CD14-positive monocyte (primary cell): ENCODE measurements around the gene RERE. TPM values are rescaled to one million over a fixed set of nuclear protein-coding genes. Genes with fewer than 3 reads are reported as not detected.

Experiments used
- DNase-seq, 3 donors: peaks; one replicate each; pipeline ENCODE4 v3.0.0-alpha.2; 2011 to 2022
- H2AFZ ChIP-seq: 2 replicates; pipeline ENCODE4 v1.6.0; 2012; ENCODE audit warnings: mild to moderate bottlenecking, low read depth, low read length, inconsistent platforms; ENCODE audit not compliant: insufficient read depth, poor library complexity, severe bottlenecking
- H3K27ac ChIP-seq, 2 donors: 1 replicate in 1 of 2; 2 replicates in 1 of 2; pipeline ENCODE4 v1.5.1; 2012 to 2013; ENCODE audit warnings: low read length in 2 of 2, control low read depth in 1 of 2, inconsistent platforms in 1 of 2, low read depth in 1 of 2, mild to moderate bottlenecking in 1 of 2
- H3K27me3 ChIP-seq, 2 donors: one replicate each; pipeline versions ENCODE4 v1.6.0 to v1.6.1; 2011 to 2013; ENCODE audit warnings: low read length in 2 of 2; ENCODE audit not compliant: control insufficient read depth in 2 of 2, insufficient read depth in 2 of 2
- H3K36me3 ChIP-seq, 2 donors: replicated peaks in 1 of 2; 1 replicate in 1 of 2; 2 replicates in 1 of 2; pipeline versions ENCODE4 v1.5.1 to v1.6.1; 2012 to 2013; ENCODE audit warnings: low read length in 2 of 2, control low read depth in 1 of 2, inconsistent platforms in 1 of 2, mild to moderate bottlenecking in 1 of 2; ENCODE audit not compliant: insufficient read depth in 2 of 2, control insufficient read depth in 1 of 2
- H3K4me1 ChIP-seq, 2 donors: 1 replicate in 1 of 2; 2 replicates in 1 of 2; pipeline versions ENCODE4 v1.5.1 to v1.6.1; 2012 to 2013; ENCODE audit warnings: low read length in 2 of 2, control low read depth in 1 of 2, inconsistent platforms in 1 of 2, mild to moderate bottlenecking in 1 of 2, moderate library complexity in 1 of 2; ENCODE audit not compliant: insufficient read depth in 2 of 2, control insufficient read depth in 1 of 2
- H3K4me2 ChIP-seq: replicated peaks from 2 replicates; pipeline ENCODE3; 2012; ENCODE audit warnings: low read length, moderate library complexity, mild to moderate bottlenecking; ENCODE audit not compliant: poor library complexity, severe bottlenecking; ENCODE audit errors: extremely low read depth
- H3K4me3 ChIP-seq, 3 experiments: fragments of 200-600 bp in 1 of 3; sonication (generic) in 1 of 3; replicated peaks in 1 of 3; 1 replicate in 2 of 3; 2 replicates in 1 of 3; pipeline ENCODE4 v1.5.1; 2011 to 2013; ENCODE audit warnings: low read length in 3 of 3, mild to moderate bottlenecking in 3 of 3, control low read depth in 2 of 3, low read depth in 2 of 3, inconsistent platforms in 1 of 3, moderate library complexity in 1 of 3
- H3K79me2 ChIP-seq: 2 replicates; pipeline ENCODE4 v1.6.0; 2012; ENCODE audit warnings: mild to moderate bottlenecking, control low read depth, inconsistent platforms, low read length, moderate library complexity; ENCODE audit not compliant: insufficient read depth
- H3K9ac ChIP-seq: 2 replicates; pipeline ENCODE4 v1.6.0; 2017; ENCODE audit warnings: low read length, mild to moderate bottlenecking; ENCODE audit not compliant: insufficient read depth, poor library complexity, severe bottlenecking
- H3K9me3 ChIP-seq, 2 donors: replicated peaks in 1 of 2; 1 replicate in 1 of 2; 2 replicates in 1 of 2; pipeline versions ENCODE4 v1.5.1 to v1.6.1; 2012 to 2013; ENCODE audit warnings: low read length in 2 of 2, control low read depth in 1 of 2; ENCODE audit not compliant: control insufficient read depth in 1 of 2, insufficient read depth in 1 of 2
- H4K20me1 ChIP-seq: 2 replicates; pipeline ENCODE4 v1.6.0; 2012; ENCODE audit warnings: mild to moderate bottlenecking, low read length, control low read depth, moderate library complexity; ENCODE audit not compliant: insufficient read depth
- H3K27ac Mint-ChIP-seq, 7 donors: one replicate each; pipeline ENCODE4 v1.8.0; 2020; ENCODE audit warnings: mild to moderate bottlenecking in 7 of 7, mixed read lengths in 7 of 7, moderate library complexity in 6 of 7, inconsistent platforms in 2 of 7
- H3K27me3 Mint-ChIP-seq, 3 donors: one replicate each; pipeline ENCODE4 v1.8.0; 2021 to 2022; ENCODE audit warnings: low read depth in 3 of 3, mild to moderate bottlenecking in 3 of 3, mixed read lengths in 3 of 3, moderate library complexity in 3 of 3, inconsistent platforms in 1 of 3
- H3K36me3 Mint-ChIP-seq, 2 donors: one replicate each; pipeline ENCODE4 v1.8.0; 2020; ENCODE audit warnings: mixed read lengths in 2 of 2, inconsistent platforms in 1 of 2, mild to moderate bottlenecking in 1 of 2
- H3K4me1 Mint-ChIP-seq: one replicate; pipeline ENCODE4 v1.8.0; 2020; ENCODE audit warnings: mild to moderate bottlenecking, mixed read lengths
- H3K4me3 Mint-ChIP-seq, 2 donors: one replicate each; pipeline ENCODE4 v1.8.0; 2020; ENCODE audit warnings: mild to moderate bottlenecking in 2 of 2, mixed read lengths in 2 of 2, moderate library complexity in 1 of 2
- H3K9me3 Mint-ChIP-seq, 7 donors: one replicate each; pipeline ENCODE4 v1.8.0; 2020 to 2022; ENCODE audit warnings: mixed read lengths in 7 of 7, mild to moderate bottlenecking in 6 of 7, moderate library complexity in 6 of 7, inconsistent platforms in 2 of 7
- WGBS: methylation state at CpG from one replicate; pipeline ENCODE4 v1.1.5; 2013; ENCODE audit warnings: missing lambda C conversion rate; ENCODE audit not compliant: insufficient coverage; 5-methylcytosine and 5-hydroxymethylcytosine counted together
- intact Hi-C, 2 donors: fragments of 100-400 bp; cut with micrococcal nuclease; formaldehyde crosslinking; loops; one replicate each; pipeline versions ENCODE4 v1.15.0 to v1.15.1; 2023
- polyA plus RNA-seq, 3 donors: library from polyadenylated mRNA; depleted of rRNA in 1 of 3; unstranded in 2 of 3; stranded (reverse) in 1 of 3; fragments of 300-500 nt in 2 of 3; fragments of >200 nt in 1 of 3; fragmentation: Illumina TruSeq in 2 of 3; gene quantifications; 1 replicate in 2 of 3; 2 replicates in 1 of 3; pipeline ENCODE4 v1.2.3, GENCODE V29; 2012 to 2021
- TF ChIP-seq, protein P1 (sequence below): fragments of 200-600 bp; IDR thresholded peaks from one replicate; pipeline ENCODE4 v1.8.0; 2022; ENCODE audit warnings: antibody characterized with exemption, mild to moderate bottlenecking

The RERE gene
- polyA plus RNA-seq, 3 donors: 1.2 to 19.4 (median 3.8) TPM

GRCh38 chr1:8674481-8674880 is 143.0 kb downstream of the RERE start:
- Mint-ChIP-seq H3K4me3 (no peak overlapping the region), H3K27ac (peak overlapping the region in 6 of 7 donors; percentile 20 to 69 (median 55)), H3K9me3 (no peaks in the 10 kb centered on the region), H3K27me3 (no peaks in the 10 kb centered on the region), H3K36me3 (no peaks in the 10 kb centered on the region), H3K4me1 (peaks cover 22% of the 10 kb centered on the region)
- no peak for DNase-seq
- Histone ChIP-seq H4K20me1 (no peaks in the 10 kb centered on the region), H3K79me2 (peaks cover 8% of the 10 kb centered on the region), H3K27me3 (no peaks in the 10 kb centered on the region), H3K9me3 (no peaks in the 10 kb centered on the region), H3K4me2 (no peak overlapping the region), H3K36me3 (no peaks in the 10 kb centered on the region), H3K9ac (no peak overlapping the region), H3K4me3 (no peak overlapping the region), H2AFZ (peak overlapping the region; percentile 8), H3K27ac (no peak overlapping the region), H3K4me1 (peaks cover 4 to 17% of the 10 kb centered on the region in 2 donors)
- intact Hi-C loops: loop anchor here in 1 of 2 donors (5.0 kb wide), 1 partner anchor 112 kb away; no protein-coding TSS in a partner anchor
- TF ChIP-seq, protein P1, sequence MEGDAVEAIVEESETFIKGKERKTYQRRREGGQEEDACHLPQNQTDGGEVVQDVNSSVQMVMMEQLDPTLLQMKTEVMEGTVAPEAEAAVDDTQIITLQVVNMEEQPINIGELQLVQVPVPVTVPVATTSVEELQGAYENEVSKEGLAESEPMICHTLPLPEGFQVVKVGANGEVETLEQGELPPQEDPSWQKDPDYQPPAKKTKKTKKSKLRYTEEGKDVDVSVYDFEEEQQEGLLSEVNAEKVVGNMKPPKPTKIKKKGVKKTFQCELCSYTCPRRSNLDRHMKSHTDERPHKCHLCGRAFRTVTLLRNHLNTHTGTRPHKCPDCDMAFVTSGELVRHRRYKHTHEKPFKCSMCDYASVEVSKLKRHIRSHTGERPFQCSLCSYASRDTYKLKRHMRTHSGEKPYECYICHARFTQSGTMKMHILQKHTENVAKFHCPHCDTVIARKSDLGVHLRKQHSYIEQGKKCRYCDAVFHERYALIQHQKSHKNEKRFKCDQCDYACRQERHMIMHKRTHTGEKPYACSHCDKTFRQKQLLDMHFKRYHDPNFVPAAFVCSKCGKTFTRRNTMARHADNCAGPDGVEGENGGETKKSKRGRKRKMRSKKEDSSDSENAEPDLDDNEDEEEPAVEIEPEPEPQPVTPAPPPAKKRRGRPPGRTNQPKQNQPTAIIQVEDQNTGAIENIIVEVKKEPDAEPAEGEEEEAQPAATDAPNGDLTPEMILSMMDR: no peak
- WGBS: 56% methylated on average over 2 of the region's 4 CpGs

GRCh38 chr1:8671306-8671917 is 146.0 kb downstream of the RERE start:
- Mint-ChIP-seq H3K4me1 (peaks cover 30% of the 10 kb centered on the region), H3K9me3 (no peaks in the 10 kb centered on the region), H3K4me3 (no peak overlapping the region), H3K27ac (no peak overlapping the region), H3K36me3 (no peaks in the 10 kb centered on the region), H3K27me3 (peaks cover 0 to 2% (median 0%) of the 10 kb centered on the region in 3 donors)
- peak; percentile 56 to 64 (median 61) for DNase-seq
- H3K4me3 ChIP-seq: no peak overlapping the region
- H3K9me3 ChIP-seq: no peaks in the 10 kb centered on the region
- intact Hi-C loops: loop anchor here in 1 of 2 donors (5.0 kb wide), 1 partner anchor 109 kb away; no protein-coding TSS in a partner anchor
- H3K79me2 ChIP-seq: peaks cover 16% of the 10 kb centered on the region
- peaks cover 4 to 24% of the 10 kb centered on the region in 2 donors for H3K4me1 ChIP-seq
- TF ChIP-seq, protein P1: peak; percentile 89
- no peaks in the 10 kb centered on the region for H3K27me3 ChIP-seq
- 0% methylated on average over 1 of the region's 8 CpGs for WGBS
- no peak overlapping the region for H3K9ac ChIP-seq
- no peaks in the 10 kb centered on the region for H3K36me3 ChIP-seq
- H3K27ac ChIP-seq: no peak overlapping the region
- H2AFZ ChIP-seq: no peak overlapping the region
- H4K20me1 ChIP-seq: no peaks in the 10 kb centered on the region
- H3K4me2 ChIP-seq: peak overlapping the region; percentile 15
